Measurements from ENCODE around the gene CCND2.
A peak's percentile ranks its signal among the peaks of the same experiment; 100 is the strongest.
"Not testable (repeated sequence)": the region's sequence is repeated elsewhere in the genome, so short reads cannot be mapped to it uniquely, and the experiment has no call there.

The CCND2 gene

DNA sequence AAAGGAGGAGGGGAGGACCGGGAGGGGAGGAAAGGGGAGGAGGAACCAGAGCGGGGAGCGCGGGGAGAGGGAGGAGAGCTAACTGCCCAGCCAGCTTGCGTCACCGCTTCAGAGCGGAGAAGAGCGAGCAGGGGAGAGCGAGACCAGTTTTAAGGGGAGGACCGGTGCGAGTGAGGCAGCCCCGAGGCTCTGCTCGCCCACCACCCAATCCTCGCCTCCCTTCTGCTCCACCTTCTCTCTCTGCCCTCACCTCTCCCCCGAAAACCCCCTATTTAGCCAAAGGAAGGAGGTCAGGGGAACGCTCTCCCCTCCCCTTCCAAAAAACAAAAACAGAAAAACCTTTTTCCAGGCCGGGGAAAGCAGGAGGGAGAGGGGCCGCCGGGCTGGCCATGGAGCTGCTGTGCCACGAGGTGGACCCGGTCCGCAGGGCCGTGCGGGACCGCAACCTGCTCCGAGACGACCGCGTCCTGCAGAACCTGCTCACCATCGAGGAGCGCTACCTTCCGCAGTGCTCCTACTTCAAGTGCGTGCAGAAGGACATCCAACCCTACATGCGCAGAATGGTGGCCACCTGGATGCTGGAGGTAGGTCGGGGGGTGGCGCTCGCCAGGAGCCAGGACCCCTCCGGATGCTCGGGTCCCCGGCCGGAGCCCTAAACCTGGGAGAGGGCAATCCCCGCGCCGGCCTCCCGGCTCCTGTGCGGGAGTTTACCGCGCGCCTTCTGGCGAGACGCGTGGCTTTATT, at the start of gene CCND2:
CCND2 (plus strand) TSS at position 111 of the 744 bp plus-strand sequence; CDS start at position 390, 279 bp downstream.
- H3K4me3 ChIP-seq (ENCODE audit: low read length) = peak within 1 kb of the TSS; percentile 81

DNA sequence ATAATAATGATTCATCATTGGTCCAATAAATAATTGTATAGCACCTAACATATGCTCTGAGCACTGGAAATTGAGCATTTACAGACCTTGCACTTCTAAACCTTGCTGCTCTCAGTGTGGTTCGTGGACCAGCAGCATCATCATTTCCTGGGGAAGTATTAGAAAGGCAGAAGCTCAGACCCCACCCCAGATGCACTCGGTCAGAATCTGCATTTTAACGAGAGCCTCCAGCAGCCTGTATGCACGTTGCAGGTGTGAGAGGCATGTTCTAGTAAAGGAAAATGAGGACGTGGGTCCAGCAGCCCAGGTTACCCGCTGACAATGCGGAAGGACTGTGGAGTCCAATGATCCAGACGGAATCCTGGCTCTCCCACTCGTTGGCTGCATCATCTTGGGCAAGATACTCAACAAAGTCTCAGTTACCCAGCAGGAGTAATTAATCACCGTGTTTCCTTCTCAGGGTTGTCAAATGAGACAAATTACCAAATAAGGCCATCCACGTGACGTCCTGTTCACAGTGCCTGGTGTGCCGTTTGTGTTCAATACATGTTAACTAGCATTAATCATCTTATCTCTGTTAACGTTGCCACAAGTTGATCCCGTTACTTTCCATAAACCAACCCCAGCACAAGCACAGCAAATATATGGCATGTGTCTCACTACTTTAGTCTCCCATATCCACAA, 49.2 kb upstream of the CCND2 start:
- TF ChIP-seq ZNF274 (IDR thresholded peaks at IDR 0.05; ENCODE audit: low read depth, low read length) = no peak
- H3K4me3 ChIP-seq (ENCODE audit: low read length) = no peak overlapping the region

More for the DNA sequence above, at the start of gene CCND2:
- TF ChIP-seq ZNF274 (IDR thresholded peaks at IDR 0.05; ENCODE audit: low read depth, low read length) = no peak

- TF ChIP-seq ZNF274 (IDR thresholded peaks at IDR 0.05; ENCODE audit: low read depth, low read length) = no peak
- H3K4me3 ChIP-seq (ENCODE audit: low read length) = no peak overlapping the region
These were observed 48.0 kb upstream of the CCND2 start for GRCh38 chr12:4225571-4225970.

DNA sequence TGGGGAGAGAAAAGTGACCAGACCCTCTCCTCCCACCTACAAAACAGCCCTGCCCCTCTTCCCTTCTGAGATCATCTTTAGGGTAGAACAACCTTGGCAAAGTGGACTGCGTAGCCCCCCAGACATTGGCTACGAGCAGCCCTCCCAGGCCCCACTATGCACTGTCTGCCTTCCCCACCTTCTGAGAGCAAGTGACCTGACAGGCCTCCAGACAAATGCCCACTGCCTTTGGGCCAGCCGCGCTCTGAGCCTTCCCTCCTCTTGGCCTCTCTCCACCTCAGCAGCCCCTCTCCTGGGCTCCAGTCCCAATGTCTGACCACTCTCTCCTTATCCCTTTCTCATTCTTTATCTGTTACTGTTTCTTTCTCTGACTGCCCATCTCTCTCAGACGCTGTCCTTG, 46.5 kb upstream of the CCND2 start:
- no peak for TF ChIP-seq ZNF274 (IDR thresholded peaks at IDR 0.05; ENCODE audit: low read depth, low read length)

GRCh38 chr12:4228122-4228580, 45.4 kb upstream of the CCND2 start:
- H3K4me3 ChIP-seq (ENCODE audit: low read length) = no peak overlapping the region
- TF ChIP-seq ZNF274 (IDR thresholded peaks at IDR 0.05; ENCODE audit: low read depth, low read length) = no peak

More for the DNA sequence above, 46.5 kb upstream of the CCND2 start:
- H3K4me3 ChIP-seq (ENCODE audit: low read length) = no peak overlapping the region

GRCh38 chr12:4230526-4230925, 43.0 kb upstream of the CCND2 start:
- no peak for TF ChIP-seq ZNF274 (IDR thresholded peaks at IDR 0.05; ENCODE audit: low read depth, low read length)
- H3K4me3 ChIP-seq (ENCODE audit: low read length) = no peak overlapping the region

- H3K4me3 ChIP-seq (ENCODE audit: low read length) = no peak overlapping the region
- no peak for TF ChIP-seq ZNF274 (IDR thresholded peaks at IDR 0.05; ENCODE audit: low read depth, low read length)
These were observed 35.0 kb upstream of the CCND2 start for GRCh38 chr12:4238577-4238976.

- no peak overlapping the region for H3K4me3 ChIP-seq (ENCODE audit: low read length)
- TF ChIP-seq ZNF274 (IDR thresholded peaks at IDR 0.05; ENCODE audit: low read depth, low read length) = no peak
These were observed 33.8 kb upstream of the CCND2 start for GRCh38 chr12:4239746-4240145.

DNA sequence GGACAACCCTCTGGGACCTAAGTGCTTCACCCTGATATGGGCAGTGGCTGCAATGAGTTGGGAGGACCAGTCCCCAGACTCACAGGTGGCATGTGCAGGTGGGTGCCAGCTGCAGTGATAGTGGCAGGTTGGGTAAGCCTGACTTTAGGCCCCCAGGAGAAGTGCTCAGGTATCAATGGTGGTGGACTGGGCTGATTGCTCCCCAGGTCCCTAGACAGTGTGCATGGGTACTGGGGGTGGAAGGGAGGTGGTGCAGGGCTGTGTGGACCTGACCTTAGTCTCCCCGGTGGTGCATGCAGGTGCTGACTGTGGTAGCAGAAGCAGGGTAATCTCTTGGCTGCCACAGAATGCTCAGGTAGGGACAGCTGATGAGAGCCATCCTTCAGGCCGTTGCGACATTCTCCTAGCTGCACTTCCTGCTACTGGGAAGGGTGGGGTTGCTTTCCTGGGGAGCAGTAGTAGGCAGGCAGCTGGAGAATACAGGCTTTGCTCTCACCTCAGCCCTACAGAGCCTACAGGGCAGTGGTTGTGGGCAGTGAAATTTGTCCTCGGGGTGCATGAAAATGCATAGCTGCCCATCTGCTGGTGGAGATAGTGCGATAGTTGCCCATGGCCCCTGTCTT, 33.3 kb upstream of the CCND2 start:
- H3K4me3 ChIP-seq (ENCODE audit: low read length) = no peak overlapping the region
- TF ChIP-seq ZNF274 (IDR thresholded peaks at IDR 0.05; ENCODE audit: low read depth, low read length) = no peak

GRCh38 chr12:4240981-4241380, 32.6 kb upstream of the CCND2 start:
- no peak overlapping the region for H3K4me3 ChIP-seq (ENCODE audit: low read length)
- no peak for TF ChIP-seq ZNF274 (IDR thresholded peaks at IDR 0.05; ENCODE audit: low read depth, low read length)

GRCh38 chr12:4241592-4241991, 32.0 kb upstream of the CCND2 start:
- TF ChIP-seq ZNF274 (IDR thresholded peaks at IDR 0.05; ENCODE audit: low read depth, low read length) = no peak

GRCh38 chr12:4242595-4242994, 31.0 kb upstream of the CCND2 start:
- H3K4me3 ChIP-seq (ENCODE audit: low read length) = no peak overlapping the region
- TF ChIP-seq ZNF274 (IDR thresholded peaks at IDR 0.05; ENCODE audit: low read depth, low read length) = no peak

More at GRCh38 chr12:4241592-4241991, 32.0 kb upstream of the CCND2 start:
- H3K4me3 ChIP-seq (ENCODE audit: low read length) = no peak overlapping the region

GRCh38 chr12:4243091-4243490, 30.5 kb upstream of the CCND2 start:
- no peak overlapping the region for H3K4me3 ChIP-seq (ENCODE audit: low read length)
- no peak for TF ChIP-seq ZNF274 (IDR thresholded peaks at IDR 0.05; ENCODE audit: low read depth, low read length)

DNA sequence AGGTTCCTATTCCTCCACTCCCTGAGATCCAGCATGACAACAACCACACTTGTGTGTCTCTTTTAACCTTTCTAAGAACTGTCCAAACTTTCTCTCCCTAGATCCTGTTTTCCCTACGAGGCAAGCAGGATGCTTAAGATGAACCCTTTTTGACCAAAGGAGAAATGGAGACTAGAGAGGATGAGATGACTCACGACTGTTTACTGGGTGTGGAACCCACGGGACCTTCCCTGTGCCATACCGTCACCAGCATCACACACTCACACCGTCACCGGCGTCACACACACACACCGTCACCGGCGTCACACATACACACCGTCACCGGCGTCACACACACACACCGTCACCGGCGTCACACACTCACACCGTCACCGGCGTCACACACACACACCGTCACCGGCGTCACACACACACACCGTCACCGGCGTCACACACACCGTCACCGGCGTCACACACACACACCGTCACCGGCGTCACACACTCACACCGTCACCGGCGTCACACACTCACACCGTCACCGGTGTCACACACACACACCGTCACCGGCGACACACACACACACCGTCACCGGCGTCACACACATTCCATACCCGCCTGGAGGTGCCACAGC, 30.0 kb upstream of the CCND2 start:
- H3K4me3 ChIP-seq (ENCODE audit: low read length) = not testable (repeated sequence)

All from GM08714 (cell line).